GM10266 (cell line): Measurements from ENCODE around the gene EIF4E1B.
A peak's percentile ranks its signal among the peaks of the same experiment; 100 is the strongest.

Experiments used
- DNase-seq: peaks from one replicate; pipeline ENCODE4 v3.0.0; 2012; ENCODE audit errors: extremely low spot score
- TF ChIP-seq, protein P1 (sequence below): IDR thresholded peaks from 2 replicates; pipeline ENCODE4 v1.5.1; 2012; ENCODE audit warnings: mild to moderate bottlenecking, low read depth; ENCODE audit not compliant: control insufficient read depth, insufficient read depth; ENCODE audit errors: missing control alignments

Gene EIF4E1B

GRCh38 chr5:176608142-176608705 lies 22.3 kb upstream of the EIF4E1B start:
- DNase-seq = no peak
- TF ChIP-seq, protein P1, sequence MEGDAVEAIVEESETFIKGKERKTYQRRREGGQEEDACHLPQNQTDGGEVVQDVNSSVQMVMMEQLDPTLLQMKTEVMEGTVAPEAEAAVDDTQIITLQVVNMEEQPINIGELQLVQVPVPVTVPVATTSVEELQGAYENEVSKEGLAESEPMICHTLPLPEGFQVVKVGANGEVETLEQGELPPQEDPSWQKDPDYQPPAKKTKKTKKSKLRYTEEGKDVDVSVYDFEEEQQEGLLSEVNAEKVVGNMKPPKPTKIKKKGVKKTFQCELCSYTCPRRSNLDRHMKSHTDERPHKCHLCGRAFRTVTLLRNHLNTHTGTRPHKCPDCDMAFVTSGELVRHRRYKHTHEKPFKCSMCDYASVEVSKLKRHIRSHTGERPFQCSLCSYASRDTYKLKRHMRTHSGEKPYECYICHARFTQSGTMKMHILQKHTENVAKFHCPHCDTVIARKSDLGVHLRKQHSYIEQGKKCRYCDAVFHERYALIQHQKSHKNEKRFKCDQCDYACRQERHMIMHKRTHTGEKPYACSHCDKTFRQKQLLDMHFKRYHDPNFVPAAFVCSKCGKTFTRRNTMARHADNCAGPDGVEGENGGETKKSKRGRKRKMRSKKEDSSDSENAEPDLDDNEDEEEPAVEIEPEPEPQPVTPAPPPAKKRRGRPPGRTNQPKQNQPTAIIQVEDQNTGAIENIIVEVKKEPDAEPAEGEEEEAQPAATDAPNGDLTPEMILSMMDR = no peak

GRCh38 chr5:176608937-176609723 lies 21.3 kb upstream of the EIF4E1B start:
- TF ChIP-seq, protein P1 = no peak
- DNase-seq = no peak

- DNase-seq = peak; percentile 98
- TF ChIP-seq, protein P1 = peak; percentile 49
Observed at GRCh38 chr5:176609724-176610434, 20.6 kb upstream of the EIF4E1B start, which contains the start of gene GPRIN1. Gene GPRIN1, minus strand, starts transcription at chr5:176610156. Its CDS starts 10,322 bp downstream, at chr5:176599834.

GRCh38 chr5:176610435-176610773 lies 20.1 kb upstream of the EIF4E1B start:
- no peak for DNase-seq
- TF ChIP-seq, protein P1 = no peak

GRCh38 chr5:176611435-176611834 lies 19.0 kb upstream of the EIF4E1B start:
- TF ChIP-seq, protein P1 = no peak
- DNase-seq = no peak

GRCh38 chr5:176612008-176612407 lies 18.5 kb upstream of the EIF4E1B start:
- no peak for DNase-seq
- TF ChIP-seq, protein P1 = no peak

DNA sequence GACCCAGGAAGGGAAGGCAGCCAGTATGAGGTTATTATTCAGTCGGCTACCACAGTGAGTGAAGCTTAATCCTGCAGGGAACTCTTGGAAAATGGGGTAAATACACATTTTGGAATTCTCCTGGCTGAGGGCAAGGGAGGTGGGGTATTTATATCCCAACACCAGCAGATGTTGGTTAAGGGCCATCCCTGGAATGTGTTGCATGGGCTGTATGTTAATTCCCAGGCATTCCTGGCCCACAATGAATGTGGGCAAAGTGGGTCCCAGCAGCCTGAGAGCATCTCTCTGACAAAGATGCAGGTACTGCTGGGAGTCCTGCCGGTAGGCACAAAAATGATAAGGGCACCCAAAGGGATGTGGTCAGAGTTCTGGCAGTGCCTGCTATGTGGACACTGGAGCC lies 17.6 kb upstream of the EIF4E1B start:
- TF ChIP-seq, protein P1 = no peak
- DNase-seq = no peak
